Mucosa of descending colon (tissue), 3 donors: Measurements from ENCODE around the gene KAT2A. TPM values are rescaled to one million over a fixed set of nuclear protein-coding genes. Genes with fewer than 3 reads are reported as not detected.

Source experiments
- ATAC-seq: fragments of 200-7000 bp; cut with Tn5 transposase; one replicate; pipeline ENCODE4 v1.9.1; 2020; ENCODE audit warnings: mild to moderate bottlenecking, moderate library complexity
- DNase-seq, 3 donors: peaks; one replicate each; pipeline ENCODE4 v3.0.0-alpha.2; 2020
- H3K36me3 ChIP-seq: fragments of 200-600 bp; one replicate; pipeline ENCODE4 v1.8.0; 2021; ENCODE audit warnings: low read depth, mild to moderate bottlenecking
- H3K4me1 ChIP-seq: fragments of 200-600 bp; one replicate; pipeline ENCODE4 v1.8.0; 2021; ENCODE audit warnings: low read depth, mild to moderate bottlenecking
- H3K4me3 ChIP-seq: fragments of 200-600 bp; one replicate; pipeline ENCODE4 v1.8.0; 2021; ENCODE audit warnings: mild to moderate bottlenecking
- H3K9me3 ChIP-seq: fragments of 200-600 bp; one replicate; pipeline ENCODE4 v1.8.0; 2021; ENCODE audit warnings: mild to moderate bottlenecking
- CTCF ChIP-seq: fragments of 200-600 bp; IDR thresholded peaks from one replicate; pipeline ENCODE4 v1.8.0; 2022; ENCODE audit warnings: antibody characterized with exemption, mild to moderate bottlenecking
- intact Hi-C, 2 donors: fragments of 100-400 bp; cut with DNase I in 1 of 2; cut with micrococcal nuclease in 1 of 2; formaldehyde crosslinking; loops; one replicate each; pipeline versions ENCODE4 v1.11.0 to v1.11.1; 2022; cut with DNase I, micrococcal nuclease
- total RNA-seq, 3 donors: library from RNA; stranded (reverse); fragmentation: NEBNext Ultra II Directional in 2 of 3; extraction: Animal tissue kit (Norgen Biotek cat#: 25700) in 2 of 3; gene quantifications; one replicate each; pipeline versions ENCODE4 v1.2.1 to v1.2.4, GENCODE V29; 2021 to 2023
- donor health status: DM: no; HTN: no; CAD: no; lungs with moderate emphysema.
- donor health status: DM: no; HTN: no; CAD: no.
- donor health status: DM: no; HTN: yes; CAD: no.

KAT2A gene
- total RNA-seq, 3 donors from 2014 or later: 21.6 to 47.8 (median 31.4) TPM

DNA sequence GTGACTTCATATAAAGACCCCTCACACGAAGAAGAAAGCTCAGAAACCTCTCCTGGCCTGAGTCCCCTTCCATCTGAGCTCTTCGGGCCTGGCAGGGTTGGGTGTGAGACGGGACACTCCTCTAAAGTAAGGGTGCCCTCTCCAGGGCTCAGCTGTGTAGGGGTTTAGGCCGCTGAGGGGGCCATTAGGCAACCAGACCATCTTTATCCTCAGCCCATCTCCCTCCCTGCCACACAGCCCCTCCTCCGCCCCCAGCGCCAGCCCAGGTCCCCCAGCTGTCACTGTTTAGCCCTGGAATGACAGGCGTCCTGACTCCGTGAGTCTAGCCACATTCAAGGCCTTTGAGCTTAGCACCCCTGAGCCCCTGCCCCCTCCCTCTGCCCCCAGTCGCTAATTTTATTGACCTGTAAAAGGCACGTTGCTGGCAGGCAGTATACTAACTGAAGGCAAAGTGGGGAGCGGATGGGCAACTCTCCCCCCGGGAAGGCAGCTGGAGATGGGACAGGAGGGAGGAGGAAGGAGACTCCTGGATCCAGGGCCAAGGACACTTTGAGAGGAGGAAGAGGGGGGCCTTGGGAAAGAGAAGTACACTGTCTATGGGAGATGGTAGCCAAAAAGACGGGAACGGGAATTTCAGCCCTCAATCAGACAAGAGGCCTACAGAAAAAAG, 22.3 kb downstream of the KAT2A start:
- Histone ChIP-seq H3K4me1 (no peaks in the 10 kb centered on the region), H3K9me3 (no peaks in the 10 kb centered on the region), H3K36me3 (no peaks in the 10 kb centered on the region), H3K4me3 (no peak overlapping the region)
- intact Hi-C loops: no loop called here
- ATAC-seq (peak; percentile 16), DNase-seq (no peak)
- no peak for TF ChIP-seq CTCF

DNA sequence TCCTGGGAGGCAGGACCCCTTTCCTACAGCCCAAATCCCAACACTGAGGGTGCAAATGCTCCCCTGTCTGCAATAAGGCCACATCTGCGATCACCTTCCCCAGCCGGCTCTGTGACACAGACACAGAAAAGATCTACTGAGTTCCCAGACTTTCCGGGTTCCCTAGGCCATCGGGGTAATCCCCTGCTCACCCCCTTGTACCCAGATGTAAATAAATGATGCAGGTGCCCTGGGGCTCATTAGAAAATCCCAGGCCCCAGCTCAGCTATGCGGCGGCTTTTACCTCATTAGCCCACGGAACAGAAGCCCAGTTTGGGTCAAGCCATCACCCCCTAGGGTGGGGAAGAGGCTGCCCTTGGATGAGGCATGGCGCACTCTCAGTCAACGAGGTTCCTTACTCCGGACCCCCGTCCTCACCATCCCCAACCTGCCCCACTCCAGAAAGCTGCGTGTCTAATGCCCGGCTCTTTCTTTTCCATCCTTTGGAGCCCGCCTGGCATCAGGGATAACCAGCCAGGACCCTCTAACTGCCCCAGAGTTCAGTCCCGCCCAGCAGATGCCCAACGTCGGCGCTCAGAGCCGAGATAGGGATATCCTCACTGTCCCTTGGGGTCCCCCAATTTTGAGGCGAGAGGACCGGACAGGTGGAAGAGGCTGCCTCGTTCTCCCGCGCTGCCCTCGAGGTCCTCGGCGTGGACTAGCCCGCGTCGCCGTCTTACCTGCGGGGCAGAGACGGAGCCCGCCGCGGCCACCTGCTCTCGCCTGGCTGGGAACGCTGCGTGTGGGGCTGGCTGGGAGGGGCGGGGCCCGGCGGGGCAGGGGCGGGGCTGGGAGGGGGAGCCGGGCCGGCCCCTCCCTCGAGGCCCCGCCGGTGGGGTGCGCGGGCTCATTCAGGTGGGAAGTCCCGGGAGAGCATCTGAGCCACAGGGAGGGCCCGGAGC, 23.2 kb downstream of the KAT2A start, which contains the start of gene ZNF385C:
ZNF385C (minus strand) TSS at position 783 of the 941 bp plus-strand sequence. CDS start 35,417 bp downstream, outside the sequence.
- intact Hi-C loops: no loop called here
- no peak for TF ChIP-seq CTCF
- no peaks in the 10 kb centered on the region for H3K36me3 ChIP-seq
- DNase-seq (no peak), ATAC-seq (peak; percentile 58)
- H3K4me1 ChIP-seq: no peaks in the 10 kb centered on the region
- no peak within 1 kb of the TSS for H3K4me3 ChIP-seq
- no peaks in the 10 kb centered on the region for H3K9me3 ChIP-seq

GRCh38 chr17:42096360-42097111, 24.6 kb downstream of the KAT2A start:
- DNase-seq: no peak
- intact Hi-C loops: no loop called here
- Histone ChIP-seq H3K4me3 (no peak overlapping the region), H3K36me3 (no peaks in the 10 kb centered on the region), H3K9me3 (no peaks in the 10 kb centered on the region), H3K4me1 (no peaks in the 10 kb centered on the region)
- no peak for TF ChIP-seq CTCF
- ATAC-seq: no peak

DNA sequence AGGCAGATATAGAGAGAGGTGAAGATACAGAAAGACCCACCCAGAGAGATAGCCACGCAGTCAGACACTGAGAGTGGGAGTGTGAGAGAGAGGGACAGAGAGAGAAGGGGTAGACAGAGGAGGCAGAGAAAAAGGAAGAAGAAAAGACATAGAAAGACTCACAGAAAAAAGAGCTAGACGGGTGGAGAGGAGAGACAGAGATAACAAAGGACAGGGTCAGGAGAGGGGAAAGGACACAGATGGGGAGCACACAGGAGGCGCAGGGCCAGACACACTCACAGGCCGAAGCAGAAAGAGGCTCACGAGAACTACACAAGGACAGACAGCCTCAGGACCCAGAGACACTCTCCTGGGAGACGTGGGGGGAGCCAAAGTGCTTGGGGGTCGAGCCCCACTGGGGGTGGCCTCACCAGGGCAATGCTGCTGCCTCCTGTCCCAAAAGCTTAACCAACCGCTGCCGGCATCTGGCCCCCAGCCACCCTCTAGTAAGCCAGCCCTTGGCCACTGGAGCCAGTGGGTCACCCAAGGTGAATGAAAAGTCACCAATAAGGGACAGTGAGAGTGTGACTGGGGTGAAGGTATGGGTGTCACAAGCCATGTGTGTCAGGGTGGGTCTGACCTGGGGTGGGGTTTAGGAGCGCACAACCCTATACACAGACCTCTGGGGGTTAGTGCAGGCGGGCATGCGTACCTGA, 26.6 kb downstream of the KAT2A start:
- Histone ChIP-seq H3K4me1 (no peaks in the 10 kb centered on the region), H3K9me3 (no peaks in the 10 kb centered on the region), H3K4me3 (no peak overlapping the region), H3K36me3 (no peaks in the 10 kb centered on the region)
- DNase-seq: no peak
- no peak for TF ChIP-seq CTCF
- no peak for ATAC-seq
- intact Hi-C loops: no loop called here

GRCh38 chr17:42092939-42093338, 28.2 kb downstream of the KAT2A start:
- intact Hi-C loops: no loop called here
- DNase-seq (peak in 1 of 3 donors; percentile 30), ATAC-seq (no peak)
- H3K36me3 ChIP-seq: no peaks in the 10 kb centered on the region
- H3K9me3 ChIP-seq: no peaks in the 10 kb centered on the region
- no peaks in the 10 kb centered on the region for H3K4me1 ChIP-seq
- TF ChIP-seq CTCF: no peak
- H3K4me3 ChIP-seq: no peak overlapping the region
